ENCODE results near the gene HFE. TPM values are rescaled to one million over a fixed set of nuclear protein-coding genes. Genes with fewer than 3 reads are reported as not detected.
A peak's percentile ranks its signal among the peaks of the same experiment; 100 is the strongest.

HFE gene, protein sequence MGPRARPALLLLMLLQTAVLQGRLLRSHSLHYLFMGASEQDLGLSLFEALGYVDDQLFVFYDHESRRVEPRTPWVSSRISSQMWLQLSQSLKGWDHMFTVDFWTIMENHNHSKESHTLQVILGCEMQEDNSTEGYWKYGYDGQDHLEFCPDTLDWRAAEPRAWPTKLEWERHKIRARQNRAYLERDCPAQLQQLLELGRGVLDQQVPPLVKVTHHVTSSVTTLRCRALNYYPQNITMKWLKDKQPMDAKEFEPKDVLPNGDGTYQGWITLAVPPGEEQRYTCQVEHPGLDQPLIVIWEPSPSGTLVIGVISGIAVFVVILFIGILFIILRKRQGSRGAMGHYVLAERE
- total RNA-seq (2016; rRNA removed; fragmentation: Illumina TruSeq; extraction: Trizol) (1.9 and 3.7 TPM in 2 replicates), polyA plus RNA-seq (2011; rRNA removed) (5.7 and 6.3 TPM in 2 replicates), polyA minus RNA-seq (2011; rRNA and poly(A)+ RNA removed; ENCODE audit: low replicate concordance) (13.4 and 32.5 TPM in 2 replicates), Bru-seq, nascent RNA (percentile 42 among the genes with signal in this experiment), BruChase-seq, experiment 1, labeled RNA remaining after a 6-hour chase (percentile 43 among the genes with signal in this experiment), BruChase-seq, experiment 2, labeled RNA remaining after a 2-hour chase (percentile 40 among the genes with signal in this experiment)
- total RNA-seq (2016; cell fraction: cytosol; rRNA removed; fragmentation: Illumina TruSeq; extraction: Trizol; ENCODE audit: low read depth): 0.18 and 0.51 TPM in 2 replicates
- 1.9 and 4.9 TPM in 2 replicates for total RNA-seq (2016; cell fraction: insoluble cytoplasmic fraction; rRNA removed; fragmentation: Illumina TruSeq; extraction: Trizol)
- total RNA-seq (2016; cell fraction: membrane; rRNA removed; fragmentation: Illumina TruSeq; extraction: Trizol): 0.41 and 0.49 TPM in 2 replicates
- total RNA-seq (2016; cell fraction: nucleus; rRNA removed; fragmentation: Illumina TruSeq; extraction: Trizol): 3.5 and 4.2 TPM in 2 replicates
- 5.3 and 5.8 TPM in 2 replicates for polyA plus RNA-seq (2011; cell fraction: cytosol; rRNA removed)
- polyA plus RNA-seq (2011; cell fraction: nucleus; rRNA removed): 3.7 and 5.3 TPM in 2 replicates
- polyA plus RNA-seq (2012): 2.4 and 3.5 TPM in 2 replicates
- polyA plus RNA-seq (2016; cell fraction: cytosol; fragmentation: Illumina TruSeq; extraction: Trizol; ENCODE audit: low read depth): 0.24 and 0.26 TPM in 2 replicates
- 1.4 and 2.1 TPM in 2 replicates for polyA plus RNA-seq (2016; cell fraction: insoluble cytoplasmic fraction; fragmentation: Illumina TruSeq; extraction: Trizol; ENCODE audit: low read depth)
- 0.29 and 0.86 TPM in 2 replicates for polyA plus RNA-seq (2016; cell fraction: membrane; fragmentation: Illumina TruSeq; extraction: Trizol; ENCODE audit: low read depth)
- polyA plus RNA-seq (2016; cell fraction: nucleus; fragmentation: Illumina TruSeq; extraction: Trizol; ENCODE audit: insufficient read depth, low read depth): 7.7 and 8.2 TPM in 2 replicates
- 2.2 and 5.5 TPM in 2 replicates for polyA minus RNA-seq (2011; cell fraction: cytosol; rRNA and poly(A)+ RNA removed)
- 3.3 and 4.0 TPM in 2 replicates for polyA minus RNA-seq (2011; cell fraction: nucleus; rRNA and poly(A)+ RNA removed)
- long read RNA-seq, experiment 1: 0 reads
- long read RNA-seq, experiment 2: 0 reads

DNA sequence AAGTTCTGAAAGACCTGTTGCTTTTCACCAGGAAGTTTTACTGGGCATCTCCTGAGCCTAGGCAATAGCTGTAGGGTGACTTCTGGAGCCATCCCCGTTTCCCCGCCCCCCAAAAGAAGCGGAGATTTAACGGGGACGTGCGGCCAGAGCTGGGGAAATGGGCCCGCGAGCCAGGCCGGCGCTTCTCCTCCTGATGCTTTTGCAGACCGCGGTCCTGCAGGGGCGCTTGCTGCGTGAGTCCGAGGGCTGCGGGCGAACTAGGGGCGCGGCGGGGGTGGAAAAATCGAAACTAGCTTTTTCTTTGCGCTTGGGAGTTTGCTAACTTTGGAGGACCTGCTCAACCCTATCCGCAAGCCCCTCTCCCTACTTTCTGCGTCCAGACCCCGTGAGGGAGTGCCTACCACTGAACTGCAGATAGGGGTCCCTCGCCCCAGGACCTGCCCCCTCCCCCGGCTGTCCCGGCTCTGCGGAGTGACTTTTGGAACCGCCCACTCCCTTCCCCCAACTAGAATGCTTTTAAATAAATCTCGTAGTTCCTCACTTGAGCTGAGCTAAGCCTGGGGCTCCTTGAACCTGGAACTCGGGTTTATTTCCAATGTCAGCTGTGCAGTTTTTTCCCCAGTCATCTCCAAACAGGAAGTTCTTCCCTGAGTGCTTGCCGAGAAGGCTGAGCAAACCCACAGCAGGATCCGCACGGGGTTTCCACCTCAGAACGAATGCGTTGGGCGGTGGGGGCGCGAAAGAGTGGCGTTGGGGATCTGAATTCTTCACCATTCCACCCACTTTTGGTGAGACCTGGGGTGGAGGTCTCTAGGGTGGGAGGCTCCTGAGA, at the start of gene HFE:
HFE (plus strand) TSS at position 146 of the 832 bp plus-strand sequence; CDS start at position 158, 12 bp downstream.
- BruUV-seq (replicated peaks): TSS peak; percentile 76
- TF ChIP-seq, protein P1, sequence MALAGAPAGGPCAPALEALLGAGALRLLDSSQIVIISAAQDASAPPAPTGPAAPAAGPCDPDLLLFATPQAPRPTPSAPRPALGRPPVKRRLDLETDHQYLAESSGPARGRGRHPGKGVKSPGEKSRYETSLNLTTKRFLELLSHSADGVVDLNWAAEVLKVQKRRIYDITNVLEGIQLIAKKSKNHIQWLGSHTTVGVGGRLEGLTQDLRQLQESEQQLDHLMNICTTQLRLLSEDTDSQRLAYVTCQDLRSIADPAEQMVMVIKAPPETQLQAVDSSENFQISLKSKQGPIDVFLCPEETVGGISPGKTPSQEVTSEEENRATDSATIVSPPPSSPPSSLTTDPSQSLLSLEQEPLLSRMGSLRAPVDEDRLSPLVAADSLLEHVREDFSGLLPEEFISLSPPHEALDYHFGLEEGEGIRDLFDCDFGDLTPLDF (CRISPR knock-in tag; IDR thresholded peaks at IDR 0.05): no peak
- TF ChIP-seq, protein P2, sequence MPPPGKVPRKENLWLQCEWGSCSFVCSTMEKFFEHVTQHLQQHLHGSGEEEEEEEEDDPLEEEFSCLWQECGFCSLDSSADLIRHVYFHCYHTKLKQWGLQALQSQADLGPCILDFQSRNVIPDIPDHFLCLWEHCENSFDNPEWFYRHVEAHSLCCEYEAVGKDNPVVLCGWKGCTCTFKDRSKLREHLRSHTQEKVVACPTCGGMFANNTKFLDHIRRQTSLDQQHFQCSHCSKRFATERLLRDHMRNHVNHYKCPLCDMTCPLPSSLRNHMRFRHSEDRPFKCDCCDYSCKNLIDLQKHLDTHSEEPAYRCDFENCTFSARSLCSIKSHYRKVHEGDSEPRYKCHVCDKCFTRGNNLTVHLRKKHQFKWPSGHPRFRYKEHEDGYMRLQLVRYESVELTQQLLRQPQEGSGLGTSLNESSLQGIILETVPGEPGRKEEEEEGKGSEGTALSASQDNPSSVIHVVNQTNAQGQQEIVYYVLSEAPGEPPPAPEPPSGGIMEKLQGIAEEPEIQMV (CRISPR knock-in tag; IDR thresholded peaks at IDR 0.05; ENCODE audit: low read depth): peak; percentile 38; the same call in 1 of the 2 replicates
- TF ChIP-seq KLF9 (CRISPR knock-in tag; IDR thresholded peaks at IDR 0.05; ENCODE audit: low read depth): no peak
- TF ChIP-seq, protein P3, sequence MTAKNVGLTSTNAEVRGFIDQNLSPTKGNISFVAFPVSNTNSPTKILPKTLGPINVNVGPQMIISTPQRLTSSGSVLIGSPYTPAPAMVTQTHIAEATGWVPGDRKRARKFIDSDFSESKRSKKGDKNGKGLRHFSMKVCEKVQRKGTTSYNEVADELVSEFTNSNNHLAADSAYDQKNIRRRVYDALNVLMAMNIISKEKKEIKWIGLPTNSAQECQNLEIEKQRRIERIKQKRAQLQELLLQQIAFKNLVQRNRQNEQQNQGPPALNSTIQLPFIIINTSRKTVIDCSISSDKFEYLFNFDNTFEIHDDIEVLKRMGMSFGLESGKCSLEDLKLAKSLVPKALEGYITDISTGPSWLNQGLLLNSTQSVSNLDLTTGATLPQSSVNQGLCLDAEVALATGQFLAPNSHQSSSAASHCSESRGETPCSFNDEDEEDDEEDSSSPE (CRISPR knock-in tag; IDR thresholded peaks at IDR 0.05): no peak; the same call in 1 of the 2 replicates
- 0 out of 2 replicates have a peak, but pooled peaks have one; percentile 34 for TF ChIP-seq ZFP82 (CRISPR knock-in tag; IDR thresholded peaks at IDR 0.05; ENCODE audit: borderline replicate concordance)
- TF ChIP-seq, protein P4, sequence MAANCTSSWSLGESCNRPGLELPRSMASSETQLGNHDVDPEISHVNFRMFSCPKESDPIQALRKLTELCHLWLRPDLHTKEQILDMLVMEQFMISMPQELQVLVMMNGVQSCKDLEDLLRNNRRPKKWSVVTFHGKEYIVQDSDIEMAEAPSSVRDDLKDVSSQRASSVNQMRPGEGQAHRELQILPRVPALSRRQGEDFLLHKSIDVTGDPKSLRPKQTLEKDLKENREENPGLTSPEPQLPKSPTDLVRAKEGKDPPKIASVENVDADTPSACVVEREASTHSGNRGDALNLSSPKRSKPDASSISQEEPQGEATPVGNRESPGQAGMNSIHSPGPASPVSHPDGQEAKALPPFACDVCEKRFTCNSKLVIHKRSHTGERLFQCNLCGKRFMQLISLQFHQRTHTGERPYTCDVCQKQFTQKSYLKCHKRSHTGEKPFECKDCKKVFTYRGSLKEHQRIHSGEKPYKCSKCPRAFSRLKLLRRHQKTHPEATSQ (CRISPR knock-in tag; IDR thresholded peaks at IDR 0.05; ENCODE audit: borderline replicate concordance): peak; percentile 41; the same call in 1 of the 2 replicates
- no peak; the same call in 1 of the 2 replicates for TF ChIP-seq ZFP1 (CRISPR knock-in tag; IDR thresholded peaks at IDR 0.05)
- TF ChIP-seq ZNF772 (CRISPR knock-in tag; IDR thresholded peaks at IDR 0.05): peak; percentile 60; the same call in 1 of the 2 replicates
- TF ChIP-seq TRIM24 (CRISPR knock-in tag; IDR thresholded peaks at IDR 0.05): no peak
- TF ChIP-seq HNRNPH1 (optimal IDR thresholded peaks at IDR 0.05; ENCODE audit: low read depth, low read length): no peak
- TF ChIP-seq NR2F6 (IDR thresholded peaks at IDR 0.05): no peak
- no peak for TF ChIP-seq NR2F6 (CRISPR knock-in tag; IDR thresholded peaks at IDR 0.05)

More for the DNA sequence above, at the start of gene HFE:
- intact Hi-C loops (cut with micrococcal nuclease; ENCODE audit: unreplicated experiment): no loop called here
- Histone ChIP-seq H3K4me2 (ENCODE audit: low read depth, low read length) (peak within 1 kb of the TSS; percentile 91), H3K27me3 (ENCODE audit: control insufficient read depth in 1 of 2, insufficient read depth in 2 of 2, low read length in 2 of 2) (no peaks in the 10 kb centered on the region), H2AFZ (ENCODE audit: low read length) (peak within 1 kb of the TSS; percentile 81), H3K4me1 (ENCODE audit: insufficient read depth, low read length) (peaks cover 31% of the 10 kb centered on the region), H3K4me3 (replicated peaks in 1 of 3; ENCODE audit: insufficient read depth in 1 of 3, low read depth in 2 of 3, low read length in 3 of 3) (peak within 1 kb of the TSS; percentile 79 to 84 (median 84)), H4K20me1 (ENCODE audit: insufficient read depth, low read length) (no peaks in the 10 kb centered on the region), H3K79me2 (ENCODE audit: insufficient read depth, low read length) (no peaks in the 10 kb centered on the region), H3K27ac (ENCODE audit: extremely low read length, insufficient read depth, low read length) (peak within 1 kb of the TSS; percentile 72), H3K36me3 (replicated peaks in 1 of 2; ENCODE audit: control insufficient read depth in 1 of 2, insufficient read depth in 2 of 2, low read length in 2 of 2) (no peaks in the 10 kb centered on the region), H3K9ac (ENCODE audit: insufficient read depth, low read depth, low read length) (peak within 1 kb of the TSS; percentile 80), H3K9me3 (ENCODE audit: low read length) (no peaks in the 10 kb centered on the region)
- ChIA-PET POLR2A (interaction anchor here (1.0 to 3.6 kb wide), 15 partner anchors 9 to 118 kb away, joined by 3 to 23 read pairs (median 5); a partner anchor contains a TSS), CTCF (ENCODE audit: low intra/inter-chr PET ratio, low total read pairs) (interaction anchor here (1.1 kb wide), 1 partner anchor 22 kb away, joined by 4 read pairs; no protein-coding TSS in a partner anchor)
- 1% methylated on average over 31 of the region's 41 CpGs for WGBS (ENCODE audit: low lambda C conversion rate)
- FAIRE-seq: peak; percentile 32
- peak; percentile 86 for ATAC-seq
- DNase-seq (ENCODE audit: low spot score): peak; percentile 55
- in situ Hi-C loops (cut with HindIII; ENCODE audit: extremely low pct_ligation_motif_present, low pct_unique_long_range_greater_than_20kb): no loop called here
